Fibroblast of gingiva (primary cell): ENCODE measurements around the gene SUCLG1.

Experiments
- DNase-seq: peaks from one replicate; pipeline ENCODE4 v3.0.0-alpha.2; 2011; ENCODE audit warnings: low read depth

Gene SUCLG1

DNA sequence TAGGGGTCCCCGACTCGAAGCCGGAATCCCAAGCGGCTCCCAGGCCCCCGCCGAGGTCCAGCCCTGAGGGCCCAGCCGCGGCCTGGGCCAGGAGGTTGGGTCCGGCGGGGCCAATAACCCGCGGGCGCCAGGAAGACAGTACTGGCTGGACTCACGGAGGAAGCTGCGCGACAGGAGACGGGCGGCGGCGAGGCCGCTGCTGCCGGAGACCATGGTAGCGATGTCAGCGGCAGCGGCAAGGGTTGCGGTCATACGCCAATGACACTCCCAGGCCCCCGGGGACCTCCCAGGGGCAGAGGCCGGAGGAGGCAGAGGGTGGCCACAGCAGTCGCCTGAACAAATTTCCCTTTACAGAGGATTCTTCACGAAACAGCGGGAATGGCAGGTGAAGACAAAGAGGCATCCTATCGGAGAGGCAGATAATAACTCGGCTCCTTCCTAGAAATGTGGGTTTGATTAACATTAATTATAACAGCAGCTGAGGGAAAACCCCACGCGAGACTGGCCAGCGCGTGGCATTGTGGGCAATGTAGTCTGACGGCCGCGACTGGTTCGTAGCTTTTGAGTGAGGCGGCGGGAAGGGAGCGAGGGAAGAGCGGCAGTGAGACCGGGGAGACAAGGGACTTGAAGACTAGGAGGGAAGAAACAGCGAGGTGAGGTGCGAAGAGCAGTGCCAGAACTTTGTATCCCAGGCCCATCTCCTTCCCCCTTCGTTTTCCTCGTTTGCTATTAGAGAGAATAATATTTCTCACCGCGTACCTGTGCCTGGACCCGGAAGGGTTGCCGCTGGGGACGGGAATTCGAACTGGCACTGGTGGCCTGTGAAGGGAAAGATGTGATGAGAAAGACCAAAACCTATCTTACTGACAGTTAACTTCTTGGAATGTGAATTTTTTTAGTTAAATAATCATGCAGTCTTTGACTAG, at the start of gene SUCLG1:
SUCLG1 (minus strand) TSS at position 263 of the 926 bp plus-strand sequence; CDS start at position 252, 11 bp downstream.
- peak; percentile 81 for DNase-seq

DNA sequence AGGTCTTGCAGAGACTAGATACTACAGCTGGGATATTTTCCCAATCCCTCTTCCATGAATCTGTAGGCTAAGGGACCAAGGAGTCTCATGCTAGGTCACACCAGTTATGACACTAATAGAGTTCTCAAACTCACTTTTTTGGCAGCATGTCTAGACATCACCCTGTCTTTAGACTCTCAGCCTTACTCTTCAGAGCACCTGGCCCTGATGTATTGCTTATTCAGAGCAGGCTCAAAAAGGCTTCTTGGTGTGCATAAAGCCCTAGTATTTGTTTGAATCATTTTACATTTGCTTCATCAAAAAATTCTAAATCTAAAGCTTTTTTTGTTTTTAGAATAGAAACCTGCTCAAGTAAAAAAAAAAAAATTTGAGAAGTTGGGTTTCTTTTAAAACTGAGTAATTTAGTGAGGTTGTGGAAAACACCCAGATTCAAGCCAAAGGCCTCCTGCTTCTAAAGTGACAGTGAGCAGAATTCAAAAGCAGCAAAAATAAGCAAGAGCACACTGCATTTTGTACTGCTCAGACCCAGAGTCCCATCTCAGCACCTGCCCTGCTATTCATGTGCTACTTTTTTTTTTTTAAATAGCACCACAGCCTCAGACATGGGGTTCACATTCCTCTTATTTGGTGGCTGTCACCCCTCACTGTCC, 39.2 kb upstream of the SUCLG1 start:
- DNase-seq: no peak

DNA sequence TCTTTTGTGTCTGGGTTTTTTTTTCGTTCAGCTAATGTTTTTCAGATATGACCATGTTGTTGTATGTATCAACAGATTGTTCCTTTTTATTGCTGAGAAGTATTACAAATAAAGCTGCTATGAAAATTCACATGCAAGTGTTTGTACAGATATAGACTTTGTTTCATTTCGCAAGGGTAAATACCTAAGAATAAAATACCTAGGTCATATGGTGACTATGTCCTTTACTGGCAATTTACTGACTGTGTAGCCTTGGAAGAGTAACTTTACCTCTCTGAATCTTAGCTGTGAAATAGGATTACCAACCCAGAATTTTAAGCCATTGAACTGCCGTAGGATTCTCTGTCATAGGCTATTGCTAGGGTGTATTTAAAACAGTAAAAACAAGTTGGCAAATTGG, 38.2 kb upstream of the SUCLG1 start:
- no peak for DNase-seq

DNA sequence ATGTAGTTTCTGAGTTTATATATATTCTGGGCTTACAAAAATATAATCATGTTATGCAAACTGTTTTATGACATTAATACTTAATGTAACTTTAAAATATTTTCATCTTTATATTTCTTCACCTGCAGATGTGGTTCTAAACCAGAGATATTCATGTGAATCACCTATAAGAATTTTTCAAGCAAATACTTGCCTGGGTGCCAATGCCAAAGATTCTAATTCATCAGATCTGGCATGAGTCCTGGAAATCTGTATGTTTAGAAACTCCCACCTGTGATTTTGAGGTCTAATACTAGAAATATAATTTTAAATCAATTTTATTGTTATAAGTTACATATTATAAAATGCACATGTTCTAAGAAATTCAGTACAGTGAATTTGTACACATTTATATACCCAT, 37.3 kb upstream of the SUCLG1 start:
- DNase-seq: no peak

DNA sequence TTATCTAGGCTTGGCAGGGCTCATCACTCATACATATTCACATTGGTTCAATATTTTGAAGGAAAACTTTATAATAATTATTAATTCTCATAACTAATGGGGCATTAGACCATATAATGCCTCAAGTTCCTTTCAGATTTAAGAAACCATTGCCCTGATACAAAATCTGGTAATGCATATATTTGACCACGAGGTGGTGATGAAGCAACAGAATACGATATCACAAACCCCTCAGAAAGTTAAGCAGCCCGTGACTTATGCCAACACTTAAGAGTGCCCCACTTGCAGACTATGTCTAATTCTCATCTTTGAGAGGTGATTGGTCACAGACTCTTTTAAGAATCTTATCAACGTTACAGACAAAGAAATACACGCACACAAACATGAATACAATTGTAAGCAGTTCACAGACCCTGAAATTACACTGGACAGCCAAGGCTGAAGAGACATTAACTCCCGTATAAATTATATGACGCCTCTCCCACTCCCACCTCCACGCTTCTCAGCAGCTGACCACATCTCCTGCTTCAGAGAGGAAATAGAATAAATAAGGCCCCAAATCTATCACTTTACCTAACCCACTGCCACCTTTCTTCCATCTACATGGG, 36.6 kb upstream of the SUCLG1 start:
- DNase-seq: peak; percentile 61

DNA sequence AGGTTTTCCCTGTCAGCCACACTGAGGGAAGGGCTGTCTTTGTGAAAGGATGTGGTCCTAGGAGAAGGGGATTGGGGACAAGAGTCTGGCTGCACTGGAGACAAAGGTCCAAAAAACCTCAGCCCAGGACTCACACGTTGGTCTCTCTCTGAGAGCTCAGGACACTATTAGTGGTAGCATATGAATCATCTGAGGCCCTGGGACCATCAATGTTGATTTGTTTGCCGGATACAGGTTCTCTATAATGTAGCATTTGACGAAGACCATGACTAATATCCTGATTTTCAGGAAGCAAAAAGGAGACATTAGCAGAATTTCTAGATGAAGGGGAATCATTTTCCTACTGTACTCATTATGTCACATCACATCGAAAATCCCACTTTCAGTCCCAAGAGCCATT, 35.0 kb upstream of the SUCLG1 start:
- no peak for DNase-seq

DNA sequence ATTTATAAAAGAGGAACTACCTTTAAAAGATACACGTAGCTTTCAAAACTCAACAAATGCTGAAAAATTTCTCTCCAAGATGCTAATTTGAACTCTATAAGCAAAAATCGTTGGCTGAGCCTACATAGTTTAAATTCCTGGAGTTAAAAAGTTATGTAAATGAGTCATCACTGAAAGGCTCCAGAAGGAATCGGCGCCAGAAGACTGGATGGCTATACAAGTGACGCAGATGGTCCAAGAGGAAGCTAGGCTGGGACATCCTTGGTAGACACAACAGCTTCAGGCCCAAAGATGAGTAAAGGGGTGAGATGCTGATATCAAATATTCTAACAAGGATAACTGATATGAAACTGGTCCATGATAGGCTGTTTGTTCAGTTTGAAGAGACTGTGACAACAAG, 34.4 kb upstream of the SUCLG1 start:
- peak; percentile 82 for DNase-seq

DNA sequence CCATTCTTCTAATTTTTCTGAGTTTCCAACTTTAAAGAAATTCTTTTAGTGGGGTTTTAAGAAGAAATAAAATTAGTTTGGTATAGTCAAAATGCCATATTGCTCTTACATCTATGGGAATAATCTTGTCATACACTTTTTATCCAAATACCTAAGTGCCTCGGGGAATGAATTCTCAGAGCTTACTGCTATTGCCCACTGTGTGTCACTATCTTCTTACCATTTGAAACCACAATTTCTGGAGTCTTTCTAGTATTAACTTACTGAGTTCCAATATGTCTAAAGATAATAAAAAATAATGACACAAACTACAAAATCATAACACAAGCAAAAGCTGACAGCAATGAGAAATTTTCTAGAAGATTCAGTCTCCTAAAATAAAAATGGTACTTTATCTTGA, 33.5 kb upstream of the SUCLG1 start:
- DNase-seq: no peak

DNA sequence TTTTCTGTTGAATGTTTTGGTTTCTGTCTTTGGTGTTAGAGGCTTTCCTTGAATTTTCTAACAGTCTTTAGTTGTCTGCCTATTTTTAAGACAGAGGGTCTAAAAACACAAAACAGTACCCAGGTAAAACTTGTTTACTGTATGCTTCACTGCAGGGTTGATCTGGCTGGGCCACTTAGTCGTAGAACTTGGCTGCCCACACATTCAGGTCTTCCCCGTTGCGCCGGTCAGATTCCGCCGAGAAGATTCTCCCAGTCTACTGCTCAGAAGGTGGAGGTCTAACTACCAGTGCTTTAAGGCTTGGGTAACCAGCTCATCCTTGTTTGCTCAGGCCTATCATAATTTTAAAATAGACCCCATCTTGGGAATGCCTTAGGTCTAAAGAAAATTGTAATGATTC, 32.7 kb upstream of the SUCLG1 start:
- no peak for DNase-seq

DNA sequence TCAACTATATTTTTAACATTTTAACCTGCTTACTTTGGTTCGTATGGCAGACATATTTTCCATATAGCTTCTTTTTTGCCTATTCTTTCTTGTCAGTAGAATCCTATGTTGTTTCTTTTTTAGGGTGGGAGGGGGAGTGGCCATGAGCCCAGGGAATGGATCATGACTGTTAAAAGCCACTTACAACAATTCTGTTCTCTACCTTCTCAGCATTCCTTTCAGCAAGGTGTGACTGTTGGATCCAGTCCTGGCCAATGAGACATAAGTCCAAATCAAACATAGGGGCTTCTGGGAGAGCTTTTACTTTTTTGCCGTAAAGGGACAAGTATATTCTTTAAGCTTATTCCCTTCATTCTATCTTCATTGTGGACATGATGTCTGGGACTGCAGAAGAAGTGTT, 32.2 kb upstream of the SUCLG1 start:
- no peak for DNase-seq

DNA sequence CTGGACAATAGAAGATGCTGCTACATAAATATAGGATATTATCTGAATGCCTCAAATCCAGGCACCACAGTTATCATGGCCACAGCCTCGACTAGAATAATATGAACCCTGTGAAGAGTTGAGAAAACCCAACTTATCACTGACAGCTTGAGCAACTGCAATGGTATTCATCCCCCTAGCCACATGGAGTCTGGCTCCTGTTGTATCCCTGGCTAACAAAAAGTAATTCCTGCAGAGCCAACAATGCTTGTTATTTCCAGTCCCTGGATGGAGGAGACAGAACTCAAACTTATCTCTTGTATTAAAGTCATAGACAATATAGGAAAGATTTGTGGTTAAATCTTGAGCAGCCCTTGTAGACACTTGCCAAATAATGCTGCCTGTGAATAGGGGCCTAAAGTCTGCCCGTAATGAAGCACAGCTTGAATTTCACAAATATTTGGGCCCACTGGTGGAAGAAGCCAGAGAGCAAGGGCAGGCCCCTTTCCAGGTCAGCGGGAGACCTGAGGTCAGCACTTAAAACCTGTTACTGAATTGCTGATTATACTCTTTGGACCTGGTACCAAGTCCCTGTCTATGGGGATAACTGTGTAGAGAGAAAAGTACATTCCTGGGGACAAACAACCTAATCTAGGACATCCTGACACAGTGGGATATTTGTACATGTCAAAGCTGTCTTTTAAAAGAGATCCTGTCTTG, 28.4 kb upstream of the SUCLG1 start:
- DNase-seq: no peak

DNA sequence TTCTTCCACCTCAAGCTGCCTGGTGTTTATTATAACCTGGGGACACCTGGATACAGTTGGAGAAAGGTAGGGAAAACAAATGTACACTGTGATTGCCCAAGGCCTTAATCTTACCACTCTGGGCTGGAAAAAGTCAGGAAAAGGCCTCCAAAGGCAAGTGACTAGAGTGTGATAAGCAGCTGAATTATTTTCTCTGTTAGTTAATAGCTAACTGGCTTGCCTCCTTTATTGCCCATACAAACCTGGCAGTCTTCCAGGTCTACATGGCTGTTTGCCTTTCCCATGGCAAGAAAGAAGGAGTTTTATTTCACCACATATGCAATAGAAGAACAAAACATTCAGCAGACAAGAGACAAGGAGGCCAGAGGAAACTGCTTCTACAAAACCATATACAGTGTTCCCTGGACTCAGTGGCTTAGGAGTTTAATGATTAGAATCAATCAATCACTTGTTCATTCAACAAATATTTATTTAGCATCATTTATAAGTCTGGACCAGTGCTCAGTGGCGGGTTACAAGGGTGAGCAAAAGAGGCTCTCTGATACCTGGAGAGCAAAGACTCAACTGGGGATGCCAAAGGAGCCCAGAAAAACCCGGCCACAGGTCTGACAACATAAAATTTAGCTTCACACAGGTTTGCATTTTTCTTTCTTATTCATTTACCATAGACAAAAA, 27.5 kb upstream of the SUCLG1 start:
- DNase-seq: peak; percentile 68

DNA sequence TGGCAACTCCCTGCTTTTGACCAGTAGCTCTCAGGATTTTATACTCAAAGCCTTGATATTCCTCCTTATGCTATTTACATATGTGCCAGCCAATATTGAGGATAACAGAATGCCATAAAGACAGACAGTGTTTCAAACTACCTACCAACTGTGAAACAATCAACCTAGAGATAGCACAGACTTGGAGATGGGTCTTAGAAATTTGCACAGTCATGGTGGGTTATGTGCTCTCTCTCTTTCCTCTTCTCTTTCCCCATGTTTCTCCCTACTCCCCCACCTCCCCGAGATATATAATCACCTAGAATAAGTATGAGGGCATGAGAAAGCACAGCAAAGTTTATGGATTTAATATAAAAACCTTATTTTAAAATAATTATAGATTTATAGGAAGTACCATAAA, 24.2 kb upstream of the SUCLG1 start:
- no peak for DNase-seq

DNA sequence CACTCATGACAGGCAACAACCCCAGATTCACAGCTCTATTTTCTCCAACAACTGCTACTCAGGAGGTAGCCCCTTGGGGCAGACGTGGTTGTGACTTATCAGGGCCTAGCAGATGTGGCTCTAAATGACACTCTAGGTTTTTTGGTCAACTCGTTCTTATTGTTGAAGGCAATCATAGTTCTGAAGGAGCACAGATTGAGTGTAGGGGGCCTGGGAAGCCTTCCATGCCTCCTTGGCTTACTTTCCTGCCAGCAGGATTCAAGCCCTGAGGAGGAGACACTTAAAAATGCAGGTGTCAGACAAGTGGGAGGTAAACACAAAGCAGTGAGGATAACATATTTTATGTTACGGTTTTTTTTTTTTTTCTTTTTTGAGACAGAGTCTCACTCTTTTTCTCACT, 23.5 kb upstream of the SUCLG1 start:
- no peak for DNase-seq

DNA sequence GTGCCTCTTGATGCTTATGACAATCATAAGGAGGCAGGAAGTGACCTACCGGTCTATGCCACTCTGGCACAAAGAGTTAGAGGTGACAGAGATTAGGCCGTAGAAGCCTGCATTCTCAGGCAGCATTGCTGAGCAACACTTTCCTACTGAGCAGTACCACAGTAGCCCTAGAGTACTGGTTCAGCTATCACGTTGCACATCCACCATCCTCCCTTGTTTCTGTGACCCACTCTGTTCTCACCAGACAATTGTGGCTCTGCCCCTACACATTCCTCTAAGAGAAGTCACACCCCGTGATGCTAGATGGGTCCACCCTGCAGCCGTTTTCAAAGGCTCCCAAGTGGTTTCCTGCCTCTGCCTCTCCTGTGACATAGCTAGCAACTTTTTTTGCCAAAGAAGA, 22.6 kb upstream of the SUCLG1 start:
- DNase-seq: peak; percentile 31

DNA sequence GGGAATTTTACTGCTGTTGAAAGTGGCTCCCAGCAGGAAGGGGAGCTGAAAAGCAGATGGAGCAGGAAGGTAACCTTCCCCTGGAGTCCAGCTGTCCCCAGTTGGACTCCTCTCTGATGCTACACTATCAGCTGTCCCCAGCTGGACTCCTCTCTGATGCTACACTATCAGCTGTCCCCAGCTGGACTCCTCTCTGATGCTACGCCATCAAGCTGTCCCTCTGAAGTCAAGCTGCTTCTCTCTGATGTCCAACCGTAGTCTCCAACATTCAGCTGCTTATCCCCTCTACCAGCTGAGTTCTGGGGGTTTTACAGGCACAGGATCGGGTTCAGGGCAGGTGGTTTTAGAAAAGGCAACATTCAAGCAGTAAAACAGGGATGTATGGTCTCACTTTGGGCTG, 19.8 kb upstream of the SUCLG1 start:
- no peak for DNase-seq

DNA sequence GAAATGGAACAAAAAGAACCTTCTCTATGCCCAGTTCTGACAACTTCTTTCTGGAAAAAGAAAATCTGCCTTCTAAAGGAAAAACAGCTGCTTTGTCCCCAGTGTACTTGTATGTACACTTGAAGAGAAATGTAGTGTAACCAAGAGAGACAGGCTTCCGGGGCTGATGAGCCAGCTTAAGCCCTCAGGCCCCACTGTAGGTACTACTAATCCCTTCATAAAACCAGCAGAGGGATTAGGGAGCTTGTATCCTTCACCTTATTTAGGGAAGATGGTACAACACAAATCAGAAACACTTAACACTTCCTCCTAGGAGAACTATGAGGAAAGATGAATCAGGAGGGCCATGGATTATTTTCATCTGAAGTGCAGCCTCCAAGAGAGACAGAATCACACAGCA, 18.8 kb upstream of the SUCLG1 start:
- DNase-seq: no peak

DNA sequence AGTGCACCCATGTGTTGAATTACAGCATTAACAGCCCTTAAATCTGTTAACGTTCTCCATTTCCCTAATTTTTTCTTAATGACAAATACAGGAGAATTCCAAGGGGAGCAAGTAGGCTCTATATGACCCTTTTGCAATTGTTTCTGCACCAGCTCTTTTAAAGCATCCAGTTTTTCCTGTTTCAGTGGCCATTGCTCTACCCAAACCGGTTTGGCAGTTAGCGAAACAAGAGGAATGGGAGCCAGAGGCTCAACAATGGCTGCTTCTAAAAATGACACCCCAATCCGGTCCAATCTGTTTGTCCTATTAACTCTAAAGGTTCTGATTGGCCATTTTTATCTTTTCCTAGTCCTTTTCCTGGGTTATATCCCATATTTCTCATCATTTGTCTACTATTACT, 15.1 kb upstream of the SUCLG1 start:
- no peak for DNase-seq

DNA sequence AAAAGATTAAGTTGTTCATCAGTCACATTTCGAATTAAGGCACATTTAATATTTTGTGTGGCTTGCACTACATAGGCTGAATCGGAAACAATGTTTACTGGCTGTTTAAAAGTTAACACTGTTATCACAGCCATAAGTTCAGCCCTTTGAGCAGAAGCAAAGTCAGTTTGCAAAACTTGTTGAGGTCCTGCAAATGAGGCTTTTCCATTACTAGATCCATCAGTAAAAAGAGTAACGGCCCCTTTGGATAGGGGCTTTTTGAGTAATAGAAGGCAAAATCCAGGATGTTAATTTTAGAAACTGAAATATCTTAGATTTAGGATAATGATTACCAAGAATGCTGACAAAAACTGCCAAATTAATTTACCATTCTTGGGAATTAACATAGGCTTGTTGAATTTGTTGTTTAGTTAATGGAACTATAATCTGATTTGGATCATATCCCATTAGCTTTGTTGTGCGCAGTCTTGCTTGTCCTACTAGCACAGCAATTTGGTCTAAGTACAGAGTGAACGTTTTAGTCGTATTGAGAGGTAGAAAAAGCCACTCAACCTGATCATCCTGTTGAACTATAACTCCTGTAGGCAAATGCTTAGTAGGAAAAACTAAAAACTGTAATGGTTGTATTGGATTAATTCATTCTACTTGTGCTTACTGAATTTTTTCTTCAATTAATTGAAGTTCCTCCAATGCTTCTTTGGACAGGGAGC, 13.9 kb upstream of the SUCLG1 start:
- no peak for DNase-seq

DNA sequence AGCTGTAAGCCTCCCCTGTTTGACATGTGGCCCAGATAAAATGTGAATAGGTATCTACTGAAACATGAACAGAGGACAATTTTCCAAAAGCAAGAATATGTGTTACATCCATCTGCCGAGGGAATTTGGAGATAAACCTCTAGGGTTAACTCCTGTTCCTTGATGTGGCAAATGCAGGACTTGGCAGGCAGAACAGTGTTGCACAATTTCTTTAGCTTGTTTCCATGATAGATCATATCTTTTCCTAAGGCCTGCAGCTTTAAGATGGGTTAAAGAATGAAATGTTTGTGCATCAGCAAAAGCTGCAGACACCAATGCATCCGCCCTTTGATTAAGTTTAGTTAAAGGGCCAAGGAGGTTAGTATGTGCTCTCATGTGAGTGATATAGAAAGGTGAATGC, 13.3 kb upstream of the SUCLG1 start:
- DNase-seq: peak; percentile 58

DNA sequence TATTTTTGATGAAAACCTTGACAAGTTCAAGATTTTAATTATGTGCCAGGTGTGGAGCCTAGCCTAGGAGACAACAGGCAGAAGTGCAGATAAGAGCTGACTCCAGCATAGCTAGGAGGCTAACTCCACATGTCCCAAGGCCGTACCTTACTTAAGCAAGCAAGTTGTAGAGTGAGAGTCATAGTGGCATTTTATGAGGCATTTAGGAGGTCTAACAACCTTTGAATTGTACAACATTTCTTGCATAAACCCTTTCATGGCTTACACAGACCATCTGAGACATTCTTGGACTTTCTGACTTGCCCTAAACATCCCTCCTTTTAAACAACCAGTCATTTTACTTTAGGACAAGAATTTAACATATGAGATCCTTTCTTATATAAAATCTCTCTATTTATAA, 8.3 kb upstream of the SUCLG1 start:
- DNase-seq: no peak
